H9 (cell line): ENCODE measurements around the gene LY6G6F. TPM values are rescaled to one million over a fixed set of nuclear protein-coding genes. Genes with fewer than 3 reads are reported as not detected.

Source experiments
- DNase-seq: peaks from one replicate; pipeline ENCODE4 v3.0.0-alpha.2; 2017
- H2AFZ ChIP-seq: one replicate; pipeline ENCODE4 v1.6.1; 2013; ENCODE audit warnings: mild to moderate bottlenecking, low read length, control low read depth, moderate library complexity
- H2AK5ac ChIP-seq: 2 replicates; pipeline ENCODE4 v1.6.1; 2013; ENCODE audit warnings: low read length, control low read depth, mixed read lengths; ENCODE audit not compliant: insufficient read length
- H2BK120ac ChIP-seq: one replicate; pipeline ENCODE4 v1.6.1; 2013; ENCODE audit warnings: low read depth, mild to moderate bottlenecking, low read length, control low read depth, inconsistent platforms; ENCODE audit not compliant: poor library complexity, severe bottlenecking
- H2BK12ac ChIP-seq: 2 replicates; pipeline ENCODE4 v1.6.1; 2013; ENCODE audit warnings: low read length, control low read depth, mixed read lengths, low read depth; ENCODE audit not compliant: insufficient read length
- H2BK15ac ChIP-seq: 2 replicates; pipeline ENCODE4 v1.6.1; 2013; ENCODE audit warnings: low read depth, low read length, control low read depth
- H2BK20ac ChIP-seq: one replicate; pipeline ENCODE4 v1.6.1; 2013; ENCODE audit warnings: low read depth, mild to moderate bottlenecking, low read length, control low read depth, inconsistent platforms; ENCODE audit not compliant: poor library complexity, severe bottlenecking
- H2BK5ac ChIP-seq: 2 replicates; pipeline ENCODE4 v1.6.1; 2013; ENCODE audit warnings: low read length, control low read depth, mixed read lengths; ENCODE audit not compliant: insufficient read length
- H3K14ac ChIP-seq: 2 replicates; pipeline ENCODE4 v1.6.1; 2013; ENCODE audit warnings: low read length, control low read depth; ENCODE audit not compliant: insufficient read depth
- H3K18ac ChIP-seq: 2 replicates; pipeline ENCODE4 v1.6.1; 2013; ENCODE audit warnings: low read depth, mild to moderate bottlenecking, mixed read lengths, low read length, control low read depth; ENCODE audit not compliant: insufficient read length
- H3K23ac ChIP-seq: 2 replicates; pipeline ENCODE4 v1.6.1; 2013; ENCODE audit warnings: low read length, control low read depth, mixed read lengths, low read depth; ENCODE audit not compliant: insufficient read length
- H3K23me2 ChIP-seq: 2 replicates; pipeline ENCODE4 v1.6.1; 2013; ENCODE audit warnings: low read depth, mild to moderate bottlenecking, mixed read lengths, low read length, control low read depth; ENCODE audit not compliant: insufficient read length, poor library complexity, severe bottlenecking
- H3K27ac ChIP-seq: 2 replicates; pipeline ENCODE4 v1.5.1; 2013; ENCODE audit warnings: low read length, control low read depth, mixed read lengths, low read depth; ENCODE audit not compliant: insufficient read length
- H3K27me3 ChIP-seq: 2 replicates; pipeline ENCODE4 v1.6.1; 2013; ENCODE audit warnings: low read length, control low read depth, inconsistent platforms; ENCODE audit not compliant: insufficient read depth
- H3K4ac ChIP-seq: 2 replicates; pipeline ENCODE4 v1.6.1; 2013; ENCODE audit warnings: low read depth, mild to moderate bottlenecking, control low read depth, inconsistent platforms, low read length, moderate library complexity
- H3K4me1 ChIP-seq: 2 replicates; pipeline ENCODE4 v1.6.1; 2013; ENCODE audit warnings: low read length, control low read depth, inconsistent platforms; ENCODE audit not compliant: insufficient read depth
- H3K4me2 ChIP-seq: 2 replicates; pipeline ENCODE4 v1.6.1; 2013; ENCODE audit warnings: low read length, control low read depth, mixed read lengths; ENCODE audit not compliant: insufficient read length, insufficient read depth
- H3K56ac ChIP-seq: 2 replicates; pipeline ENCODE4 v1.6.1; 2013; ENCODE audit warnings: low read depth, mild to moderate bottlenecking, mixed read lengths, low read length, control low read depth; ENCODE audit not compliant: insufficient read length
- H3K79me1 ChIP-seq: 2 replicates; pipeline ENCODE4 v1.6.1; 2013; ENCODE audit warnings: low read depth, mild to moderate bottlenecking, moderate library complexity, low read length, control low read depth, inconsistent platforms; ENCODE audit not compliant: insufficient read depth, poor library complexity, severe bottlenecking
- H3K79me2 ChIP-seq: 2 replicates; pipeline ENCODE4 v1.6.1; 2013; ENCODE audit warnings: low read length, control low read depth, inconsistent platforms; ENCODE audit not compliant: insufficient read depth
- H3K9ac ChIP-seq: 2 replicates; pipeline ENCODE4 v1.6.1; 2013; ENCODE audit warnings: low read length, control low read depth, mixed read lengths; ENCODE audit not compliant: insufficient read length; ENCODE audit errors: extremely low read depth
- H3K9me3 ChIP-seq: one replicate; pipeline ENCODE4 v1.6.1; 2013; ENCODE audit warnings: low read depth, low read length, inconsistent platforms; ENCODE audit not compliant: control insufficient read depth
- H3T11ph ChIP-seq: one replicate; pipeline ENCODE4 v1.6.1; 2013; ENCODE audit warnings: mild to moderate bottlenecking, low read length, control low read depth, inconsistent platforms
- H4K20me1 ChIP-seq: one replicate; pipeline ENCODE4 v1.6.1; 2013; ENCODE audit not compliant: control insufficient read depth, insufficient read length, insufficient read depth
- H4K5ac ChIP-seq: 2 replicates; pipeline ENCODE4 v1.6.1; 2013; ENCODE audit warnings: low read depth, mild to moderate bottlenecking, mixed read lengths, low read length, control low read depth; ENCODE audit not compliant: insufficient read length
- H4K8ac ChIP-seq: replicated peaks from 2 replicates; pipeline ENCODE4 v1.6.1; 2013; ENCODE audit warnings: low read length, control low read depth, mixed read lengths, low read depth; ENCODE audit not compliant: insufficient read length
- H4K91ac ChIP-seq: 2 replicates; pipeline ENCODE4 v1.6.1; 2013; ENCODE audit warnings: low read depth, mild to moderate bottlenecking, moderate library complexity, mixed read lengths, low read length, control low read depth; ENCODE audit not compliant: insufficient read length
- H3K27ac Mint-ChIP-seq, 3 experiments: 2 replicates in 2 of 3; 3 replicates in 1 of 3; pipeline ENCODE4 v1.8.0; 2020 to 2021; ENCODE audit warnings: mixed read lengths in 3 of 3, mild to moderate bottlenecking in 1 of 3, moderate library complexity in 1 of 3
- H3K27me3 Mint-ChIP-seq: 2 replicates; pipeline ENCODE4 v1.8.0; 2021; ENCODE audit warnings: low read depth, mild to moderate bottlenecking, moderate library complexity, mixed read lengths
- H3K36me3 Mint-ChIP-seq, 3 experiments: 2 replicates in 2 of 3; 3 replicates in 1 of 3; pipeline ENCODE4 v1.8.0; 2020 to 2021; ENCODE audit warnings: low read depth in 3 of 3, mixed read lengths in 3 of 3; ENCODE audit not compliant: insufficient read depth in 1 of 3
- H3K4me1 Mint-ChIP-seq, 2 experiments: 2 replicates each; pipeline ENCODE4 v1.8.0; 2020; ENCODE audit warnings: mixed read lengths in 2 of 2
- H3K4me3 Mint-ChIP-seq, 2 experiments: 2 replicates in 1 of 2; 3 replicates in 1 of 2; pipeline ENCODE4 v1.8.0; 2020 to 2021; ENCODE audit warnings: mild to moderate bottlenecking in 2 of 2, mixed read lengths in 2 of 2, moderate library complexity in 1 of 2
- H3K9me3 Mint-ChIP-seq, 2 experiments: 2 replicates in 1 of 2; 3 replicates in 1 of 2; pipeline ENCODE4 v1.8.0; 2020; ENCODE audit warnings: mild to moderate bottlenecking in 2 of 2, mixed read lengths in 2 of 2, moderate library complexity in 1 of 2
- WGBS: extraction: QIAGEN DNeasy Blood & Tissue Kit; methylation state at CpG from one replicate; pipeline ENCODE4 v1.1.7; 2013; ENCODE audit warnings: missing lambda C conversion rate, low lambda C conversion rate, mixed read lengths; ENCODE audit not compliant: insufficient read length; ENCODE audit errors: extremely low coverage; 5-methylcytosine and 5-hydroxymethylcytosine counted together
- total RNA-seq: library from RNA; stranded (reverse); gene quantifications from 2 replicates; pipeline ENCODE4 v1.2.1, GENCODE V29; 2021
- TF ChIP-seq, protein P1 (sequence below): fragments of 200-600 bp; sonication (generic); conservative IDR thresholded peaks from 3 replicates; pipeline ENCODE4 v1.8.0; 2021; ENCODE audit warnings: antibody characterized with exemption, mild to moderate bottlenecking

LY6G6F gene
- total RNA-seq, 1 experiment from 2014 or later: not detected

DNA sequence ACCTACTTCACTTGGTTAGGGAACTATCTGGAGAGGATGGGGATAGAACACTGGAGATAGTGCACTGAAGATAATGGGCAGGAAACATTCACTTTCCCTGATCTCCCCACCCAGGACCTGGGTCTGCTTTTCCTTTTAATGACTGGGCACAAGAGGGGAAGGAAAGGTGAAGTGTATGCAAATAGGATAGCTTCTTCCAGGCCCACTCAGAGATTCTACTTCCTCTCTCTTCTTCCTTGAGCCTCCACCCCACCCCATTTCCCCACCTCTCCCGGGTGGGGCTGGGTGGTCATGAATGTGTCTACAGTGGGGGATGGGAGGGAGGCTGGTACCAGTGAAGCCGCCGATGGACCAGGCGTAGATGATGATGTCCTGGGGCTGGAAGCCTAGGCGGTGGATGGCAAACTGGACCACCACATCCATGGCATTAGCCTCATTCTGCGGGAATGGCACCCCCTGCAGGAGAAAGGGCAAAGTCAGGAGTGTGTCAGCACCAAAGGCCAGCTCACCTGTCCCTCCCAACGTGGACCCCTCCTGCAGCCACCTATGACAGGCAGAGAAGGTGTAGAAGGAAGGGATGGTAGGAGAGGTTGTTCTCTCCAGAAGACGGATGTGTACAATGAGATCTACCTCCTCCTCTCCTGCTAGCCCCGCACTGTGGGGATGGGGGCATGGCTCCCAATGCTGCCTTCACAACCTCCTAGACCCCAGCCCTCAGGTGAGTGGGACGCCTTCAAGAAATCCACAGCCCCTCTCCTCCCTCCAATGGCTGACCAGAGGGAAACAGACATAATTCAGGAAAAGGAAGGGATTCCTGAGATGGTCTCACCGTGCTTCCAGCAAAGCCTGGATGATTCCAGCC, 17.2 kb upstream of the LY6G6F start:
- WGBS: no CpG with 5 or more reads among the region's 11 CpGs
- no peak overlapping the region for H2BK120ac ChIP-seq

More for the DNA sequence above, 17.2 kb upstream of the LY6G6F start:
- H4K20me1 ChIP-seq: no peaks in the 10 kb centered on the region
- TF ChIP-seq, protein P1, sequence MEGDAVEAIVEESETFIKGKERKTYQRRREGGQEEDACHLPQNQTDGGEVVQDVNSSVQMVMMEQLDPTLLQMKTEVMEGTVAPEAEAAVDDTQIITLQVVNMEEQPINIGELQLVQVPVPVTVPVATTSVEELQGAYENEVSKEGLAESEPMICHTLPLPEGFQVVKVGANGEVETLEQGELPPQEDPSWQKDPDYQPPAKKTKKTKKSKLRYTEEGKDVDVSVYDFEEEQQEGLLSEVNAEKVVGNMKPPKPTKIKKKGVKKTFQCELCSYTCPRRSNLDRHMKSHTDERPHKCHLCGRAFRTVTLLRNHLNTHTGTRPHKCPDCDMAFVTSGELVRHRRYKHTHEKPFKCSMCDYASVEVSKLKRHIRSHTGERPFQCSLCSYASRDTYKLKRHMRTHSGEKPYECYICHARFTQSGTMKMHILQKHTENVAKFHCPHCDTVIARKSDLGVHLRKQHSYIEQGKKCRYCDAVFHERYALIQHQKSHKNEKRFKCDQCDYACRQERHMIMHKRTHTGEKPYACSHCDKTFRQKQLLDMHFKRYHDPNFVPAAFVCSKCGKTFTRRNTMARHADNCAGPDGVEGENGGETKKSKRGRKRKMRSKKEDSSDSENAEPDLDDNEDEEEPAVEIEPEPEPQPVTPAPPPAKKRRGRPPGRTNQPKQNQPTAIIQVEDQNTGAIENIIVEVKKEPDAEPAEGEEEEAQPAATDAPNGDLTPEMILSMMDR: peak; percentile 71
- peak; percentile 65 for DNase-seq
- H3K79me2 ChIP-seq: no peaks in the 10 kb centered on the region
- H3K14ac ChIP-seq: no peak overlapping the region
- no peak overlapping the region for H4K91ac ChIP-seq
- H3K27ac Mint-ChIP-seq: no peak overlapping the region
- no peak overlapping the region for H3K9ac ChIP-seq
- H3K4me1 ChIP-seq: no peaks in the 10 kb centered on the region
- H3K27me3 ChIP-seq: no peaks in the 10 kb centered on the region
- H3K36me3 Mint-ChIP-seq: peaks cover 14 to 62% (median 40%) of the 10 kb centered on the region in 3 experiments
- no peaks in the 10 kb centered on the region for H3K79me1 ChIP-seq
- H3K9me3 ChIP-seq: no peaks in the 10 kb centered on the region
- peaks cover 5 to 10% of the 10 kb centered on the region in 2 experiments; a peak in 3 of 4 replicates for H3K4me1 Mint-ChIP-seq
- H3K27ac ChIP-seq: no peak overlapping the region
- H2AK5ac ChIP-seq: no peak overlapping the region
- no peak overlapping the region for H3K18ac ChIP-seq
- H3T11ph ChIP-seq: no peak overlapping the region
- H2BK15ac ChIP-seq: no peak overlapping the region; the same call in 1 of the 2 replicates
- H3K4ac ChIP-seq: no peak overlapping the region
- no peak overlapping the region for H2BK5ac ChIP-seq
- no peak overlapping the region for H4K5ac ChIP-seq
- no peak overlapping the region for H3K4me2 ChIP-seq
- H3K23me2 ChIP-seq: no peaks in the 10 kb centered on the region
- no peak overlapping the region for H2BK12ac ChIP-seq
- H2BK20ac ChIP-seq: no peak overlapping the region
- no peaks in the 10 kb centered on the region; a peak in 1 of 5 replicates for H3K9me3 Mint-ChIP-seq
- no peak overlapping the region for H4K8ac ChIP-seq
- no peak overlapping the region for H3K23ac ChIP-seq
- H2AFZ ChIP-seq: no peak overlapping the region
- no peaks in the 10 kb centered on the region for H3K27me3 Mint-ChIP-seq
- H3K4me3 Mint-ChIP-seq: no peak overlapping the region; a peak in 1 of 5 replicates
- H3K56ac ChIP-seq: no peak overlapping the region
